SU-DHL-6 (cell line): ENCODE results near the gene PRKCE.

ENCODE experiments used
- H2AFZ ChIP-seq: fragments of 200-600 bp; sonication (generic); 2 replicates; pipeline ENCODE4 v1.6.1; 2014; ENCODE audit warnings: low read depth, mild to moderate bottlenecking, moderate library complexity, mixed read lengths, antibody characterized with exemption, low read length; ENCODE audit not compliant: severe bottlenecking
- H3F3A ChIP-seq: fragments of 200-600 bp; shearing (Covaris generic); 2 replicates; pipeline ENCODE4 v1.6.0; 2016; ENCODE audit warnings: antibody characterized with exemption, mild to moderate bottlenecking; ENCODE audit not compliant: insufficient read depth
- H3K27ac ChIP-seq: fragments of 200-600 bp; sonication (generic); 2 replicates; pipeline ENCODE4 v1.5.1; 2016; ENCODE audit warnings: low read depth, mild to moderate bottlenecking, low read length, moderate library complexity, mixed read lengths
- H3K27me3 ChIP-seq: fragments of 200-600 bp; sonication (generic), shearing (Covaris generic); 2 replicates; pipeline ENCODE4 v1.6.0; 2014; ENCODE audit warnings: mild to moderate bottlenecking, low read length
- H3K36me3 ChIP-seq: fragments of 200-600 bp; sonication (generic); 2 replicates; pipeline ENCODE4 v1.6.1; 2014; ENCODE audit warnings: mild to moderate bottlenecking, low read length, mixed read lengths
- H3K4me2 ChIP-seq: fragments of 300-600, 200-600 bp; shearing (Covaris generic), sonication (generic); 2 replicates; pipeline ENCODE4 v1.6.0; 2014; ENCODE audit warnings: low read length, low read depth, mild to moderate bottlenecking; ENCODE audit not compliant: poor library complexity, severe bottlenecking
- H3K4me3 ChIP-seq: fragments of 200-600 bp; sonication (generic); 2 replicates; pipeline ENCODE4 v1.5.1; 2014; ENCODE audit warnings: antibody characterized with exemption, low read length, mild to moderate bottlenecking, mixed read lengths; ENCODE audit not compliant: insufficient read depth, poor library complexity, severe bottlenecking
- H3K79me2 ChIP-seq: fragments of 200-600 bp; sonication (generic); 2 replicates; pipeline ENCODE4 v1.6.1; 2014; ENCODE audit warnings: mild to moderate bottlenecking, low read length, moderate library complexity; ENCODE audit not compliant: insufficient read depth
- H3K9ac ChIP-seq: fragments of 200-600 bp; sonication (generic); 2 replicates; pipeline ENCODE4 v1.7.0; 2014; ENCODE audit warnings: mild to moderate bottlenecking, low read length
- H3K9me2 ChIP-seq: fragments of 200-600 bp; sonication (generic); replicated peaks from 2 replicates; pipeline ENCODE4 v1.6.1; 2014; ENCODE audit warnings: low read length; ENCODE audit not compliant: insufficient read depth
- H3K9me3 ChIP-seq: fragments of 200-600 bp; sonication (generic); 2 replicates; pipeline ENCODE4 v1.6.1; 2014; ENCODE audit warnings: low read length, mixed read lengths; ENCODE audit not compliant: insufficient read depth
- H4K20me1 ChIP-seq: fragments of 200-600 bp; sonication (generic); 2 replicates; pipeline ENCODE4 v1.6.1; 2014; ENCODE audit warnings: low read depth, mild to moderate bottlenecking, antibody characterized with exemption, low read length, moderate library complexity, mixed read lengths
- EZH2phosphoT487 ChIP-seq: fragments of 200-600 bp; sonication (generic), shearing (Covaris generic); conservative IDR thresholded peaks from 2 replicates; pipeline ENCODE4 v1.6.1; 2018; ENCODE audit warnings: mild to moderate bottlenecking, antibody characterized with exemption, low read length, moderate library complexity, mixed read lengths
- TF ChIP-seq, protein P1 (sequence below): fragments of 200-600 bp; sonication (generic); IDR thresholded peaks from one replicate; pipeline ENCODE4 v1.5.1; 2017; ENCODE audit warnings: antibody characterized with exemption, mild to moderate bottlenecking, low read length, moderate library complexity; ENCODE audit not compliant: insufficient read depth, poor library complexity, severe bottlenecking

PRKCE gene

DNA sequence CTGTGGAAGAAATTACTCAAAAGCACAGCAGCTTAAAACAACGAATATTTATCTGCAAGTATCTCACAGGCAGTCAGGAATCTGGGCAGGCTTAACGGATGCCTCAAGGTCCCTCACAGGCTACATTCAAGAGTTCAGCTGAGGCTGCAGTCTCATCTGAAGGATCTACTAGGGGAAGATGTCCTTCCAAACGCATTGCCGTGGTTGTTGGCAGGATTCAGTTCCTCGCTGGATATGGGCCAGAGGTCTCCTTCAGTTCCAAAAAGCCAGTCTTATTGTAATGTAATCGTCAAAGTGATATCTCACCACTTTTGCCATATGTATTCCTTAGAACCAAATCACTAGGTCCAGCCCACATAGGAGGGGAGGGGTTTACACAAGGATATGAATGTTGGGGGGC, 547.5 kb downstream of the PRKCE start:
- H3K4me2 ChIP-seq: no peak overlapping the region

DNA sequence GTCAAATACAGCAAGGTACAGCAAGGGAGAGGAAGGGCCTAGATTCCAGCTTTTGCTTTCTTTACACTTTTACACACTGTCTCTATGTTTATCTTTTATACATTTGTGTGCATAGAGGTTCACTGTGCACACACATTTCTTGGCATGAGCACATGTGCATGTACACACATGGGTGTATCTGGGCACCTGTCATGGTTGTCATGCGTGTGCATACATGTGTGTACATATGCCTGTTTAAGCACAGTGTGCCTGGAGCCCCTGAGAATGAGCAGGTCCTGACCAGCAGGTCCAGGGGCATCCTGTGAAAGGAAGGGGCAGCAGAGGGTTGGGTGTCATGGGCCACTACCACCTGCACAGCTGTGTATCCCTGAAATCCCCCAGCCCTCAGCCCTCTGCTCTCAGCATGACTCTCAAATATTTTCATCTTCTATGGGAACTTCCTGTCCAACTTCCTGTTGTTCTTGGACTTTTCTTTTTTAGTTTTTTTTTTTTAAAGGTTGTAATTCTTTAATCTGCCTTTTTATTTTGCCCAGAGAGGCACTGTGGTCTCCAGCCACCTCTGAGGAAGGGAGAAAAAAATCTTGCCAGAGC, 548.7 kb downstream of the PRKCE start:
- no peaks in the 10 kb centered on the region for H3K79me2 ChIP-seq
- H3K27me3 ChIP-seq: no peaks in the 10 kb centered on the region
- H3K4me2 ChIP-seq: no peak overlapping the region
- TF ChIP-seq, protein P1, sequence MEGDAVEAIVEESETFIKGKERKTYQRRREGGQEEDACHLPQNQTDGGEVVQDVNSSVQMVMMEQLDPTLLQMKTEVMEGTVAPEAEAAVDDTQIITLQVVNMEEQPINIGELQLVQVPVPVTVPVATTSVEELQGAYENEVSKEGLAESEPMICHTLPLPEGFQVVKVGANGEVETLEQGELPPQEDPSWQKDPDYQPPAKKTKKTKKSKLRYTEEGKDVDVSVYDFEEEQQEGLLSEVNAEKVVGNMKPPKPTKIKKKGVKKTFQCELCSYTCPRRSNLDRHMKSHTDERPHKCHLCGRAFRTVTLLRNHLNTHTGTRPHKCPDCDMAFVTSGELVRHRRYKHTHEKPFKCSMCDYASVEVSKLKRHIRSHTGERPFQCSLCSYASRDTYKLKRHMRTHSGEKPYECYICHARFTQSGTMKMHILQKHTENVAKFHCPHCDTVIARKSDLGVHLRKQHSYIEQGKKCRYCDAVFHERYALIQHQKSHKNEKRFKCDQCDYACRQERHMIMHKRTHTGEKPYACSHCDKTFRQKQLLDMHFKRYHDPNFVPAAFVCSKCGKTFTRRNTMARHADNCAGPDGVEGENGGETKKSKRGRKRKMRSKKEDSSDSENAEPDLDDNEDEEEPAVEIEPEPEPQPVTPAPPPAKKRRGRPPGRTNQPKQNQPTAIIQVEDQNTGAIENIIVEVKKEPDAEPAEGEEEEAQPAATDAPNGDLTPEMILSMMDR: no peak
- no peak for TF ChIP-seq EZH2phosphoT487
- H3K27ac ChIP-seq: no peak overlapping the region
- H3K4me3 ChIP-seq: no peak overlapping the region
- no peaks in the 10 kb centered on the region for H4K20me1 ChIP-seq
- H3K36me3 ChIP-seq: no peaks in the 10 kb centered on the region
- no peaks in the 10 kb centered on the region for H3K9me3 ChIP-seq
- no peak overlapping the region for H3K9ac ChIP-seq
- H2AFZ ChIP-seq: no peak overlapping the region
- no peaks in the 10 kb centered on the region for H3F3A ChIP-seq
- H3K9me2 ChIP-seq: no peaks in the 10 kb centered on the region

More for the DNA sequence above, 547.5 kb downstream of the PRKCE start:
- no peaks in the 10 kb centered on the region for H3F3A ChIP-seq
- H3K27me3 ChIP-seq: no peaks in the 10 kb centered on the region
- no peaks in the 10 kb centered on the region for H3K9me2 ChIP-seq
- no peaks in the 10 kb centered on the region for H4K20me1 ChIP-seq
- TF ChIP-seq EZH2phosphoT487: no peak
- TF ChIP-seq, protein P1: no peak
- no peak overlapping the region for H3K27ac ChIP-seq
- H3K36me3 ChIP-seq: no peaks in the 10 kb centered on the region
- H3K4me3 ChIP-seq: no peak overlapping the region
- no peaks in the 10 kb centered on the region for H3K79me2 ChIP-seq
- H3K9ac ChIP-seq: no peak overlapping the region
- no peak overlapping the region for H2AFZ ChIP-seq
- H3K9me3 ChIP-seq: no peaks in the 10 kb centered on the region

DNA sequence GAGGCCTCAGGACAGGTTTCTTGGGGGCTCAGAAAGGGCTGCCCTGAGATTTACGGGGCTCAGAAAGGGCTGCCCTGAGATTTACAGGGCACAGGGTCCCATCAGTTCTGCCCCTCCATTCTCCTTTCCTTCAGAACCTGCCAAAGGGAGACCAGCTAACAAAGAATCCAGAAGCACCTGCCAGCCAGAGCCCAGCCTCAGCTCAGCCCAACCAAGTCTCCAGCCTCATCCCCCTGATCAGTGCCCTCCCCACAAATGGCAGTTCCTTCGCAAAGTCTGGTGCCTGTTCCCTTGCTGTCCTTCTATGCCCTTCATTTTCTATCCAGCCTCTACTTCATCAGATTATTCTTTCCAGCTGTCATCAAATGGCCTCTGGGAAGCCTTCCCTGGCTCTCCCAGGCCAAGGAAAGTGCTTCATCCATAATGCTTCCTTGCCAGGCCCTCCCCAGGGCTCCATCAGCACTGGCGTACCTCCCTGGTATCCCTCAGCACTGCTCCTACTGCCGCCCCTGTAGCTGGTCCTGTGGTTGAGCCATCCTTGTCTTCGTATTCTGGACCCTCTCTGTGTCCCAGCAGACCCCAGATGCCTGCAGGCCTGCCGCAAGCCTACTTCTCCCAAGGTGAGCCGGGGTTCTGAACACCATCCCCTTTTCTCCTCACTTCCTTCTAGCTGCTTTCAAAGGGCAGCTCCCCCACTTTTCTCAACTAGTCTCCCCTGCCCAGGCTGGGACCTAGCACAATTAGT, 549.6 kb downstream of the PRKCE start:
- Histone ChIP-seq H3K9me3 (no peaks in the 10 kb centered on the region), H3K9ac (no peak overlapping the region), H2AFZ (no peak overlapping the region), H3K79me2 (no peaks in the 10 kb centered on the region), H4K20me1 (no peaks in the 10 kb centered on the region), H3K4me2 (no peak overlapping the region), H3K4me3 (no peak overlapping the region), H3K27me3 (no peaks in the 10 kb centered on the region), H3K27ac (no peak overlapping the region), H3K9me2 (no peaks in the 10 kb centered on the region), H3F3A (no peaks in the 10 kb centered on the region), H3K36me3 (no peaks in the 10 kb centered on the region)
- TF ChIP-seq EZH2phosphoT487: no peak
- TF ChIP-seq, protein P1: no peak
